NCI-H2081 treated with DMSO at 0.1 percent for 48 hours (cell line): Measurements from ENCODE around the gene MUC6.

ENCODE experiments used
- DNase-seq: peaks from one replicate; lab custom pipeline; 2025; lab: John Stamatoyannopoulos, UW

Gene MUC6

DNA sequence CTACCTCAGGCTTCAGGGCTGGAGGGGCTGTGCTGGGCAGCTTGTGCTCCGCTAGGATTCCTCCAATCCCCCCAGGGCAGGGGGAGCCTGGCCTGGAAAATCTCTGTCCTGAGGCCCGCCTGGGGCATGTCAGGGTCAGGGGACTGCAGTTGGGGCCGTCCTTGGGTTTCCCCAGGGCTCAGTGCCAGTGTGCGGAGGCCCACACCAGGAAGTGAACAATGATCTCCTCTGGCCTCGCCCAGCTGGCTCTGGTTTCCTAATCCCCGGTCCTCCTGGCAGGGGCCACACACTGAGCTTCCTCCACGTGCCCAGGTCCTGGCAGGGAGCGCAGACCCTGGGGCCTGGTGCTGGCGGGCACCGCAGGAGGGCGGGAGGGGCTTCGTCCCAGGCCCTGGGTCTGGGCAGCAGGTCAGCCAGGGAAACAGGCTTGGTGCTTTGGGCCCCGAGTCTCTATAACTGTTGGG lies 36.8 kb upstream of the MUC6 start:
- DNase-seq = no peak

- no peak for DNase-seq
Observed at GRCh38 chr11:1072821-1073231, 36.3 kb upstream of the MUC6 start.

DNA sequence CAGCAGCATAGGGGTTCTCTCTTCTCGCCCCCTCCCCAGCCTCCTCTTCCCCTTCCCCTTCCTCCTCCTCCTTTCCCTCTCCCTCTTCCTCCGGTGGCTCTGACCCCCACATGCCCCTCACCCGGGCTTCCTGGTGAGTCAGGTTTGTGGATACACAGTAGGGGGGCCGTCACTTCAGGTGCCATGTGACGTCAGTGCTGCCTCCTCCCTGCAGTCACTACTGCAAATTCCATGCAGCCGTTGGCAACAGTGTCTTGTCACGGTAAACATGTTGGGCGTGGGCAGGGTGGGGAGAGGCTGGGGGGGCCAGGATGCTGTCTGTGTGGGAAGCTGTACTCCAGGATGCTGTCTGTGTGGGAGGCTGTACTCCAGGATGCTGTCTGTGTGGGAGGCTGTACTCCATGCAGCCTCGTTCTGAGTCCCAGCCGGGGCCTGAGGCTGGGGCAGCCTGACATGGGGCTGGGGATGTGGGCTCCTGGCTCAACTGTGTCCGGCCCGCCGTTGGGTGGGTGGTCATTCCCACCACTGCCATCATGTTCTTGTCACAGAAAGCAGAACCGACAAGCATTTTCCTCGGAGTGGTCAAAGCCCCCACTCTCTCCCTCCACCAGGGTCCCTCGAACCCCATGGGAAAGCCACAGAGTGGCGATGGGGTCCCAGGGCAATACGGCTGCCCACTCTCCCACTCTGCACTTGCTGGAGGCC lies 35.8 kb upstream of the MUC6 start:
- DNase-seq = no peak

DNA sequence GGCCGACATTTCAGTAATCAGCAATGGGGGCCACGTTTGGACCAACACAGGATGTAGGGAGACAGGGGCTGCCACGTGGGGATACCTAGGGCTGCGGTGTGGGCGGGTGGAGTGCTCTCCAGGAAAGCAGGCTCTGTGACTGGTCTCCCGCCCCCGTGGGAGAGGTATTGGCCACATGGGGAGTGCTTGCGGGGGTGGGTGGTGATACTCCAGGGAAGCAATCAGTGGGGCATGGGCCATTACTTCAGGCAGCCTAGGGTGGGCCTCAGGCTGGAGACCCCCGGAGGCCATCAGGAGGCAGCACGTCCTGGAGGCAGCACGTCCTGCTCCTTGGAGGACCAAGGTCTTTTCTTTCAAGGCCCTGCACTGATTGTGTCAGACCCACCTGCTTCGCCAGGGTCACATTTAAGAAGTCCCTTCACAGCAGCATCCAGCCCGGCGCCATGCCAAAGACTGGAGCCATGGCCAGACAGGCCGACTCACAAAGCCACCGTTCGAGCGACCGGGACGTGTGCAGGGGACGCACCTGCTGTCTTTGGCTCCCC lies 35.1 kb upstream of the MUC6 start:
- DNase-seq = no peak

DNA sequence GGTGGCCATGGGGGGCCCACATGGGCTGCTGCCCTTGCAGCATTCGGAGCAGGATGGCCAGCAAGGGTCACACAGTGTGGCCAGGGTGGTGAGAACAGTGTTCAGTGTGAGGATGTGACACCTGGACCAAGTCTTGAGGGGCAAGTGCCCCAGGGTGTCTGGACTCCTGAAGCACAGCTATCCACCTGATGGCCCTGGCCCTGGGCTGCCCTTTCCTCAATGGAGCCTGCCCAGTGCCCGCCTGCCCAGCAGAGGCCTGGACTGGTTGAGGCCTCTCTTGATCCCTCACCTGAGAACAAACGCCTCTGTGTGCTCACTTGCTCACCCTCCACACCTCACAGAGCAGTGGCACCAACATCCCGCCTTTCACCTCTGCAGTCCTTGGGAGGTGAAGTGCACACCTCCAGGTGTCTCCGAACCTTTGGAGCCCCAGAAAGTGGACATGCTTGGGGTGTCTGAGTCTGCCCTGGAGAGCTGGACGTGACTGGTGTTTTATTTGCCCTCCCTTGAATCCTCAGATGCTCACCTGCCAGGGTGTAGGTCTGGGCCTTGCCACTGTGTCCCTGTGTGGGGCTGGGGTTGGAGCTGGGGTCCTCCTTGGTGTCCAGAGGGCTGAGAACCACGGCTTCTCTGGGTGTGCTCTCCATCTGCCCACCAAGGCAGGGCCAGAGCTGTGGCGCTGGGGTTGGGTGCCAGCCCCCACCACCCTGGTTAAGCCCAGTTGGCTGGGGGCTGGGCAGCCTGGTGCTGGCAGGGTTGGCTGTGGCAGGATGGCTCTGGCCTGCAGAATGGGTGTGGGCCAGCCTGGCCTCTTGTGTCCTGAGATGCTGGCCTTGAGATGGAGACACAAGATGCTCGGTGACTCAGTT lies 34.3 kb upstream of the MUC6 start:
- DNase-seq = no peak

GRCh38 chr11:1069740-1070139 lies 33.2 kb upstream of the MUC6 start:
- DNase-seq = no peak

DNA sequence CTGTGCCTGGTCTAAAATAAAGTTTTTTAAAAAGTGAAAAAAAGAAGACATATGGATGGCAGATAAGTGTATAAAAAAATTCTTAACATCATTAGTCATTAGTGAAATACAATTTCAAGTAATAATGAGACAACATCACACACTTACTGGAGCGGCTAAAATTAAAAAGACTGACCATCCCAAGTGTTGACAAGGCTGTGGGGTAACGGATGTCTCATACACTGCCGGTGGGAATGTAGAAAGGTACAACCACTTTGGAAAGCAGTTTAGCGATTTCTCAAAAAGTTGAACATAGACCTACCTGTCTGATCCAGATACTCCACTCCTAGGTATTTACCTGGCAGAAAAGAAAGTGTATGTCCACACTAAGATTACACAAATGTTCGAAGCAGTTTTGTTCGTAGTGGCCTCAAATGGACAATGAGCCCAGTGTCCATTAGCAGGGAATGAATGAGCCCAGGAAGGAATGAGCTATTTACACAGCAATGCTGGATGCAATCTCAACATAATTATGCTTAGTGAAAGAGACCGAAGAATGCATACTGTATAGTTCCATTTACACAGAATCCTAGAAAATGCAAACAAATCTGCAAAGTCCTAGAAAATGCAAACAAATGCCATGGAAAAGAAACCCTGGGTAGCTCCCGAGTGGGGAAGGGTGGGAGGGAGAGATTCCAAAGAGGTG lies 31.4 kb upstream of the MUC6 start:
- DNase-seq = no peak

DNA sequence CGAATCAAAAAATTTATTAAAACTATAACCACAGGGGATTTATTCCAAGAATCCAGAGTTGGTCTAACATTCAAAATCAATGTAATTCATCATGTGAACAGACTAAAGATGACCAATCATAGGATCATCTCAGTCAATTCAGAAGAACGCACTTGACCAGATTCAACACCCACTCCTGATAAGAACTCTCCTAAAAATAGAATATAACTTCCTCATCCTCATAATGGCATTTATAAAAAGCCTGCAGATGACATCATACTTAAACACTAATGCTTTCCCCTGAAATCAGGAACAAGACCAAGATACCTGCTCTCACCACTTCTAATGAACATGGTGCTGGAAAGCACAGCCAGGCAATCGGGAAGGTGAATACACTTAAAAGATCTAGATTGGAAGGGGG lies 27.6 kb upstream of the MUC6 start:
- no peak for DNase-seq

DNA sequence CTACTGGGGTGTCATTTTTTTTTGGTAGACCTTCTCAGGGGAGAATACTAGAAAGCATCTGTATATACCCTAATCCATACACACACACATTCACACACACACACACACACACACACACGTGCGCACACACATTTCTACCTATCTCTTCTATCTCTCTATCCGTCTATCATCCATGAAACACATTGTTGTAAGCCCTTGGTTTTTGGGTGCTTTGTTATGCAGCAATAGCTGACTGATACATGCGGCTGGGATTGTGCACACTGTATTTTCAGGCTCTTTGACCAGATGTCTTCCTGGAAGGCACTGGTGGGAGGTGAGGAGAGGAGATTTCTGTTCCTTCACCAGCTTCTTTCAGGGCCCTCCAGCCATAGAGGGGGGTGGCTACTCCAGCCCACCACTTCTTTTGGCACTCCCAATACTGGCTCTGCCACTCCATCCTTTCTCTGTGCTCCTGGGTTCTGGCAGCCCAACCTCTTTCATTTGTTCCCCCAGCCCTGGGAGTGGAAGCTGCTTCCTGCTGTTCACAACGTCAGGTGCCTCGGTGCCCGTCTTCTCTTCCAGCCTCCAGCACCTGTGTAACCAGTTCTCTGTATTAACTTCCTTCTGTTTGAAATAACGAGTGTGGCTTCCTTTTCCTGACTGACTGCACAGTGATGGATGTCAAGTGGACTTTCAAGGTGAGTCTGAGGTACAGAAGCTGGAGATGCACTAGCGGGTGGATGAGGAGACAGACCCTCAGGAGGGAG lies 25.7 kb upstream of the MUC6 start:
- no peak for DNase-seq

- DNase-seq = no peak
Observed at GRCh38 chr11:1060852-1061616, 24.5 kb upstream of the MUC6 start.

GRCh38 chr11:1060410-1060809 lies 23.9 kb upstream of the MUC6 start:
- DNase-seq = no peak

- no peak for DNase-seq
Observed at GRCh38 chr11:1059759-1060158, 23.2 kb upstream of the MUC6 start.

DNA sequence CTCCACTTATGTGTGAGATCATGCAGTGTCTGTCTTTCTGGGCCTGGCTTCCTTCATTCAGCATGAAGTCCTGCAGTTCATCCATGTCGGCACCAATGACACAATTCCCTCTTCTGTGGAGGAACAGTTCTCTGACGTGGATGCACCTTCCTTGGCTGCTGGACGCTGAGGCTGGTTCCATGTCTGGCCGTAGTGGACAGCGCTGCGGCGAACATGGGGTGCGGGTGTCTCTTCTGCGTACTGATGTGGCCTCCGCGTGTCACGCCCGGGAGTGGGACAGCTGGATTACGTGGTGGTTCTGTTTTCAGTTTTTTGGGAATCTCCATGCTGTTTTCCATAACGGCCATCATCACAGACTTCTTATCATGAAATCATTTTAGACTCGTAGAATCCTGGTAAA lies 21.3 kb upstream of the MUC6 start:
- no peak for DNase-seq

DNA sequence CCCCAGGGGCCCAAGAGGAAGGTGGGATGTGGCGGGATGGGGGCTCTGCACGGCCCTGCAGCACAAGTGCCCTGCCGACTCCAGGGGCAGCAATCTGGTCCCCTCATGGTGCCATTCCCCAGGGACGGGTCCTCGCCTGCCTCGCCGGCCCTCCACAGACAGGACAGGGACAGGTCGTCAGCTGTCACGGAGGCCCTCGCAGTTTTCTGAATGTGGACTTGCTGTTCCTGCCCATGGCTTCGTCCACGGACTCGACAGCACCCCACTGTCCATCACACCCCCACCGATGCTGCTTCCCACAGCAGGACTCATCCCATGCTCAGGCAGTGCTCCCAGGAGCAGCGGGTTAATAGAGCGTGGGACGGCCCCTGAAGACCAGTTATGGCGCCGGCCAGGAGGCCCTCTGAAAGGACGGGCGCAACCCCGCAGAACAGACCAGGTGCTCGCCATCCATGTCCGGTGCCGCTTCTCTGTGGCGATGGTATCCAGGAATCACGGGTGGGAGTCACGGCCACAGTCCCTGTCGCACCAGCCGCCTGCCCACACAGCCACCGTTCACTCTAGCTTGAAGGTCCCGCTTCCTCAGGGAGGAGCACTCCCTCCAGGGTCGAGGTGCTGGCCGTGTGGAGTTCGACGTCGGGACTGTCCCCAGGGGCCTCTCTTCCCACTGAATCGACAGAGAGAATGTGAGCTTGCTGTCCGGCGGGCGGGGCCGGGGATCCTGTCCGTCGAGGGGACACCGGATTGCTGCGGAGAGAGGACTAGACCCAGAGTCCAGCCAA lies 19.7 kb upstream of the MUC6 start:
- no peak for DNase-seq

GRCh38 chr11:1055109-1055703 lies 18.7 kb upstream of the MUC6 start:
- no peak for DNase-seq

DNA sequence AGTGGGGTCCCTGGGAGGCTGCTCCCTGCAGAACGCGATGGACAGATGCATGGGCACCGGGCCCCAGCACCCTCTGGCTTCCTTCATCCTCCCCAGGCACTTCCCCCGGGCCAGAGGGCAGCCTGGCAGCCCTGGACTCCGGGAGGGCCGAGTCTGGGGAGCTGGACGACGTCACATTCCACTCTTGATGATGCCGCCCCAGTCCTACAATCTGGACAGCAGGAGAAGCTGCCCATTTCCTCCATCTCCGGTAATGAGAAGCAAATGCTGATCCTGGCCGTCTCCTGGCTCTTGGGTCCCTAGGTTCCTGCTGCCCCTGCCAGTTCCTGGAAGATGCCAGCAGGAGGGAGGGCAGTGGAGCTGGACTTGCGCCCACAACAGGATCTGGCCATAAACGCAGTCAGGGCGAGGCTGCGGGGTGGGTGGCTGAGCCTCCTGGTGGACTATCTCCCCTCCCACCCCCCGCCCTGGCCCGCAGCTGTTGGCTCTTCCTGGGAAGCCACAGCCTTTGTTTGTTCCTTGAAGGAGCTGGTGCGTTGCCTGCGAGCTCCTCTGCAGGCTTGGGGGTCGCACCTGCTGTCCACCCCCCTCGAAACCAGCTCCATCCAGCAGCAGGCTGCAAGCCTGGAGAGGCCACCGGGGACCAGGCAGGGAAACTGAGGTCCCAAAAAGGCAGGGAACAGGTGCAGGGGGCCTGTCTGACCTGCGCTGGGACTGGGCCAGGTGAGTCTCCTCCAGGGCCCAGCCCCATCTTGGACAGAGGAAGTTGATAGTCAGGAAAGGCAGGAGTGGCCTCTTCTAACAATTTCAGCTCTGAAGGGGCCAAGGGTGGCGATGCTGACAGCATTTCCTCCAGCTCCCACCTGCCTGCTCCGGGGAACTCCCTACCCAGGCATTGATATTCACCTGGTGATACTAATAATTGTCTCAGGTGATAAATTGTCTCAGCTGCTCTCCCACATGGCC lies 17.9 kb upstream of the MUC6 start:
- DNase-seq = no peak

- DNase-seq = no peak
Observed at GRCh38 chr11:1053121-1053901, 16.8 kb upstream of the MUC6 start.
